H9 (cell line): ENCODE measurements around the gene DYNAP. TPM values are rescaled to one million over a fixed set of nuclear protein-coding genes. Genes with fewer than 3 reads are reported as not detected.
A peak's percentile ranks its signal among the peaks of the same experiment; 100 is the strongest.

ENCODE experiments used
- DNase-seq: peaks from one replicate; pipeline ENCODE4 v3.0.0-alpha.2; 2017
- H2AFZ ChIP-seq: one replicate; pipeline ENCODE4 v1.6.1; 2013; ENCODE audit warnings: mild to moderate bottlenecking, low read length, control low read depth, moderate library complexity
- H2AK5ac ChIP-seq: 2 replicates; pipeline ENCODE4 v1.6.1; 2013; ENCODE audit warnings: low read length, control low read depth, mixed read lengths; ENCODE audit not compliant: insufficient read length
- H2BK120ac ChIP-seq: one replicate; pipeline ENCODE4 v1.6.1; 2013; ENCODE audit warnings: low read depth, mild to moderate bottlenecking, low read length, control low read depth, inconsistent platforms; ENCODE audit not compliant: poor library complexity, severe bottlenecking
- H2BK12ac ChIP-seq: 2 replicates; pipeline ENCODE4 v1.6.1; 2013; ENCODE audit warnings: low read length, control low read depth, mixed read lengths, low read depth; ENCODE audit not compliant: insufficient read length
- H2BK15ac ChIP-seq: 2 replicates; pipeline ENCODE4 v1.6.1; 2013; ENCODE audit warnings: low read depth, low read length, control low read depth
- H2BK20ac ChIP-seq: one replicate; pipeline ENCODE4 v1.6.1; 2013; ENCODE audit warnings: low read depth, mild to moderate bottlenecking, low read length, control low read depth, inconsistent platforms; ENCODE audit not compliant: poor library complexity, severe bottlenecking
- H2BK5ac ChIP-seq: 2 replicates; pipeline ENCODE4 v1.6.1; 2013; ENCODE audit warnings: low read length, control low read depth, mixed read lengths; ENCODE audit not compliant: insufficient read length
- H3K14ac ChIP-seq: 2 replicates; pipeline ENCODE4 v1.6.1; 2013; ENCODE audit warnings: low read length, control low read depth; ENCODE audit not compliant: insufficient read depth
- H3K18ac ChIP-seq: 2 replicates; pipeline ENCODE4 v1.6.1; 2013; ENCODE audit warnings: low read depth, mild to moderate bottlenecking, mixed read lengths, low read length, control low read depth; ENCODE audit not compliant: insufficient read length
- H3K23ac ChIP-seq: 2 replicates; pipeline ENCODE4 v1.6.1; 2013; ENCODE audit warnings: low read length, control low read depth, mixed read lengths, low read depth; ENCODE audit not compliant: insufficient read length
- H3K23me2 ChIP-seq: 2 replicates; pipeline ENCODE4 v1.6.1; 2013; ENCODE audit warnings: low read depth, mild to moderate bottlenecking, mixed read lengths, low read length, control low read depth; ENCODE audit not compliant: insufficient read length, poor library complexity, severe bottlenecking
- H3K27ac ChIP-seq: 2 replicates; pipeline ENCODE4 v1.5.1; 2013; ENCODE audit warnings: low read length, control low read depth, mixed read lengths, low read depth; ENCODE audit not compliant: insufficient read length
- H3K27me3 ChIP-seq: 2 replicates; pipeline ENCODE4 v1.6.1; 2013; ENCODE audit warnings: low read length, control low read depth, inconsistent platforms; ENCODE audit not compliant: insufficient read depth
- H3K4ac ChIP-seq: 2 replicates; pipeline ENCODE4 v1.6.1; 2013; ENCODE audit warnings: low read depth, mild to moderate bottlenecking, control low read depth, inconsistent platforms, low read length, moderate library complexity
- H3K4me1 ChIP-seq: 2 replicates; pipeline ENCODE4 v1.6.1; 2013; ENCODE audit warnings: low read length, control low read depth, inconsistent platforms; ENCODE audit not compliant: insufficient read depth
- H3K4me2 ChIP-seq: 2 replicates; pipeline ENCODE4 v1.6.1; 2013; ENCODE audit warnings: low read length, control low read depth, mixed read lengths; ENCODE audit not compliant: insufficient read length, insufficient read depth
- H3K56ac ChIP-seq: 2 replicates; pipeline ENCODE4 v1.6.1; 2013; ENCODE audit warnings: low read depth, mild to moderate bottlenecking, mixed read lengths, low read length, control low read depth; ENCODE audit not compliant: insufficient read length
- H3K79me1 ChIP-seq: 2 replicates; pipeline ENCODE4 v1.6.1; 2013; ENCODE audit warnings: low read depth, mild to moderate bottlenecking, moderate library complexity, low read length, control low read depth, inconsistent platforms; ENCODE audit not compliant: insufficient read depth, poor library complexity, severe bottlenecking
- H3K79me2 ChIP-seq: 2 replicates; pipeline ENCODE4 v1.6.1; 2013; ENCODE audit warnings: low read length, control low read depth, inconsistent platforms; ENCODE audit not compliant: insufficient read depth
- H3K9ac ChIP-seq: 2 replicates; pipeline ENCODE4 v1.6.1; 2013; ENCODE audit warnings: low read length, control low read depth, mixed read lengths; ENCODE audit not compliant: insufficient read length; ENCODE audit errors: extremely low read depth
- H3K9me3 ChIP-seq: one replicate; pipeline ENCODE4 v1.6.1; 2013; ENCODE audit warnings: low read depth, low read length, inconsistent platforms; ENCODE audit not compliant: control insufficient read depth
- H3T11ph ChIP-seq: one replicate; pipeline ENCODE4 v1.6.1; 2013; ENCODE audit warnings: mild to moderate bottlenecking, low read length, control low read depth, inconsistent platforms
- H4K20me1 ChIP-seq: one replicate; pipeline ENCODE4 v1.6.1; 2013; ENCODE audit not compliant: control insufficient read depth, insufficient read length, insufficient read depth
- H4K5ac ChIP-seq: 2 replicates; pipeline ENCODE4 v1.6.1; 2013; ENCODE audit warnings: low read depth, mild to moderate bottlenecking, mixed read lengths, low read length, control low read depth; ENCODE audit not compliant: insufficient read length
- H4K8ac ChIP-seq: replicated peaks from 2 replicates; pipeline ENCODE4 v1.6.1; 2013; ENCODE audit warnings: low read length, control low read depth, mixed read lengths, low read depth; ENCODE audit not compliant: insufficient read length
- H4K91ac ChIP-seq: 2 replicates; pipeline ENCODE4 v1.6.1; 2013; ENCODE audit warnings: low read depth, mild to moderate bottlenecking, moderate library complexity, mixed read lengths, low read length, control low read depth; ENCODE audit not compliant: insufficient read length
- H3K27ac Mint-ChIP-seq, 3 experiments: 2 replicates in 2 of 3; 3 replicates in 1 of 3; pipeline ENCODE4 v1.8.0; 2020 to 2021; ENCODE audit warnings: mixed read lengths in 3 of 3, mild to moderate bottlenecking in 1 of 3, moderate library complexity in 1 of 3
- H3K27me3 Mint-ChIP-seq: 2 replicates; pipeline ENCODE4 v1.8.0; 2021; ENCODE audit warnings: low read depth, mild to moderate bottlenecking, moderate library complexity, mixed read lengths
- H3K36me3 Mint-ChIP-seq, 3 experiments: 2 replicates in 2 of 3; 3 replicates in 1 of 3; pipeline ENCODE4 v1.8.0; 2020 to 2021; ENCODE audit warnings: low read depth in 3 of 3, mixed read lengths in 3 of 3; ENCODE audit not compliant: insufficient read depth in 1 of 3
- H3K4me1 Mint-ChIP-seq, 2 experiments: 2 replicates each; pipeline ENCODE4 v1.8.0; 2020; ENCODE audit warnings: mixed read lengths in 2 of 2
- H3K4me3 Mint-ChIP-seq, 2 experiments: 2 replicates in 1 of 2; 3 replicates in 1 of 2; pipeline ENCODE4 v1.8.0; 2020 to 2021; ENCODE audit warnings: mild to moderate bottlenecking in 2 of 2, mixed read lengths in 2 of 2, moderate library complexity in 1 of 2
- H3K9me3 Mint-ChIP-seq, 2 experiments: 2 replicates in 1 of 2; 3 replicates in 1 of 2; pipeline ENCODE4 v1.8.0; 2020; ENCODE audit warnings: mild to moderate bottlenecking in 2 of 2, mixed read lengths in 2 of 2, moderate library complexity in 1 of 2
- CTCF ChIP-seq: fragments of 200-600 bp; sonication (generic); conservative IDR thresholded peaks from 3 replicates; pipeline ENCODE4 v1.8.0; 2021; ENCODE audit warnings: antibody characterized with exemption, mild to moderate bottlenecking
- WGBS: extraction: QIAGEN DNeasy Blood & Tissue Kit; methylation state at CpG from one replicate; pipeline ENCODE4 v1.1.7; 2013; ENCODE audit warnings: missing lambda C conversion rate, low lambda C conversion rate, mixed read lengths; ENCODE audit not compliant: insufficient read length; ENCODE audit errors: extremely low coverage; 5-methylcytosine and 5-hydroxymethylcytosine counted together
- total RNA-seq: library from RNA; stranded (reverse); gene quantifications from 2 replicates; pipeline ENCODE4 v1.2.1, GENCODE V29; 2021

The DYNAP gene
- total RNA-seq, 1 experiment from 2014 or later: 2.5 TPM

- H3K4me1 ChIP-seq: no peaks in the 10 kb centered on the region
- no peak overlapping the region for H3K18ac ChIP-seq
- H2BK5ac ChIP-seq: no peak overlapping the region
- no peak overlapping the region for H2BK12ac ChIP-seq
- no peak overlapping the region for H3K9ac ChIP-seq
- H3K4me2 ChIP-seq: no peak overlapping the region
- no CpG with 5 or more reads among the region's 2 CpGs for WGBS
- DNase-seq: peak; percentile 38
- H3K36me3 Mint-ChIP-seq: no peaks in the 10 kb centered on the region; a peak in 1 of 7 replicates
- H3K4me3 Mint-ChIP-seq: no peak overlapping the region
- no peaks in the 10 kb centered on the region; a peak in 1 of 5 replicates for H3K9me3 Mint-ChIP-seq
- no peak overlapping the region for H2BK120ac ChIP-seq
- no peak overlapping the region for H2AK5ac ChIP-seq
- no peaks in the 10 kb centered on the region for H3K23me2 ChIP-seq
- H3K79me1 ChIP-seq: no peaks in the 10 kb centered on the region
- no peak overlapping the region for H2BK15ac ChIP-seq
- H3K27ac Mint-ChIP-seq: no peak overlapping the region
- no peak overlapping the region for H3T11ph ChIP-seq
- no peak overlapping the region for H3K56ac ChIP-seq
- H2BK20ac ChIP-seq: no peak overlapping the region
- no peak overlapping the region for H3K27ac ChIP-seq
- no peaks in the 10 kb centered on the region for H3K27me3 Mint-ChIP-seq
- no peaks in the 10 kb centered on the region for H4K20me1 ChIP-seq
- H3K4me1 Mint-ChIP-seq: peaks cover 6 to 8% of the 10 kb centered on the region in 2 experiments
- H3K14ac ChIP-seq: no peak overlapping the region
- peak; percentile 77 for TF ChIP-seq CTCF
- no peak overlapping the region for H4K91ac ChIP-seq
- no peaks in the 10 kb centered on the region for H3K27me3 ChIP-seq
- H3K9me3 ChIP-seq: no peaks in the 10 kb centered on the region
- no peak overlapping the region for H2AFZ ChIP-seq
- H3K4ac ChIP-seq: no peak overlapping the region
- no peaks in the 10 kb centered on the region for H3K79me2 ChIP-seq
- no peak overlapping the region for H4K5ac ChIP-seq
- H3K23ac ChIP-seq: no peak overlapping the region
- no peak overlapping the region for H4K8ac ChIP-seq
These were observed 56.1 kb downstream of the DYNAP start for GRCh38 chr18:54647176-54647575.

Other genes with a start within 250 kb of the DYNAP start
- not detected in 2 replicates for gene STARD6, start 233.4 kb upstream of the DYNAP start, total RNA-seq
- gene C18orf54, start 233.3 kb upstream of the DYNAP start, total RNA-seq: 21.6 and 23.2 TPM in 2 replicates
- gene RAB27B, start 237.2 kb downstream of the DYNAP start, total RNA-seq: 0.15 and 0.24 TPM in 2 replicates